ENCODE results near the gene RABGGTA. TPM values are rescaled to one million over a fixed set of nuclear protein-coding genes. Genes with fewer than 3 reads are reported as not detected.

The RABGGTA gene
- total RNA-seq, 1 experiment from 2014 or later, result 27.1 TPM

DNA sequence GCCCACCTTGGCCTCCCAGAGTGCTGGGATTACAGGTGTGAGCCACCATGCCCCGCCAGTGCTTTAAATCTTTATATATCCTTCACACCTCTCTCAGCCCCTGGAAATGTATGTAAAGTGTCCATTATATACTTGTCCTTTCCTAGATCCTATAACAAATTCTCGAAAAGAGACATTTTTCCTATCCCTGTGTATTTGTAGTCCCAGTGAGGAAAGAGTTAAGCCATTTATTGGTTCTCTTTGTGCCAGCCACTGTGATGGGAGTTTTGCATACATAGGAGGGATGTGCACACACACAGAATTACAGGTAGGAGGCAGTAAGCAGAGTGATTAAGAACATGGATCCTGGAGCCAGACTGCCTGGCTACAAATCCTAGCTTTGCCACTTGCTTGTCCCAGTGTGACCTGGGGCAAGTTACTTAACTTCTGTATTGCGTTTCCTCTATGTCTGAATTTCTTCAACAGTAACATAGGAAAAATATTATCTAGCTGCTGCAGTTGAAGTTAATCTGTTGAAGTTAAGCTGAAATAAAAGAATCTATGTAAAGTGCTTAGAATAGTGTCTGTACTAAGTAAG, 2.1 kb upstream of the RABGGTA start:
- CTCF ChIA-PET, result no interaction called here
- no TSS peak for BruUV-seq (replicated peaks)
- Mint-ChIP-seq H3K9me3 (ENCODE audit: unreplicated experiment) (no peaks in the 10 kb centered on the region), H3K27me3 (ENCODE audit: insufficient read depth, unreplicated experiment) (no peaks in the 10 kb centered on the region), H3K36me3 (ENCODE audit: insufficient read depth, unreplicated experiment) (no peaks in the 10 kb centered on the region), H3K4me1 (ENCODE audit: low read depth, unreplicated experiment) (peaks cover 11% of the 10 kb centered on the region), H3K4me3 (ENCODE audit: unreplicated experiment) (no peak overlapping the region), H3K27ac (ENCODE audit: unreplicated experiment) (no peak overlapping the region)
- no peaks in the 10 kb centered on the region for H3K27me3 ChIP-seq (replicated peaks; ENCODE audit: control insufficient read depth, insufficient read depth, low read length)
- H3K36me3 ChIP-seq (ENCODE audit: control insufficient read depth, insufficient read depth, low read length), result no peaks in the 10 kb centered on the region
- POLR2A ChIA-PET, result no interaction called here
- no peak overlapping the region for H3K4me3 ChIP-seq (ENCODE audit: low read depth, low read length)
- no peak for DNase-seq
- intact Hi-C loops (cut with micrococcal nuclease; ENCODE audit: unreplicated experiment), result no loop called here
- peaks cover 5% of the 10 kb centered on the region for H3K4me1 ChIP-seq
- H3K9me3 ChIP-seq, result no peaks in the 10 kb centered on the region
- TF ChIP-seq, protein P1, sequence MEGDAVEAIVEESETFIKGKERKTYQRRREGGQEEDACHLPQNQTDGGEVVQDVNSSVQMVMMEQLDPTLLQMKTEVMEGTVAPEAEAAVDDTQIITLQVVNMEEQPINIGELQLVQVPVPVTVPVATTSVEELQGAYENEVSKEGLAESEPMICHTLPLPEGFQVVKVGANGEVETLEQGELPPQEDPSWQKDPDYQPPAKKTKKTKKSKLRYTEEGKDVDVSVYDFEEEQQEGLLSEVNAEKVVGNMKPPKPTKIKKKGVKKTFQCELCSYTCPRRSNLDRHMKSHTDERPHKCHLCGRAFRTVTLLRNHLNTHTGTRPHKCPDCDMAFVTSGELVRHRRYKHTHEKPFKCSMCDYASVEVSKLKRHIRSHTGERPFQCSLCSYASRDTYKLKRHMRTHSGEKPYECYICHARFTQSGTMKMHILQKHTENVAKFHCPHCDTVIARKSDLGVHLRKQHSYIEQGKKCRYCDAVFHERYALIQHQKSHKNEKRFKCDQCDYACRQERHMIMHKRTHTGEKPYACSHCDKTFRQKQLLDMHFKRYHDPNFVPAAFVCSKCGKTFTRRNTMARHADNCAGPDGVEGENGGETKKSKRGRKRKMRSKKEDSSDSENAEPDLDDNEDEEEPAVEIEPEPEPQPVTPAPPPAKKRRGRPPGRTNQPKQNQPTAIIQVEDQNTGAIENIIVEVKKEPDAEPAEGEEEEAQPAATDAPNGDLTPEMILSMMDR (IDR thresholded peaks at IDR 0.05; ENCODE audit: insufficient read depth in 1 of 2, low read depth in 1 of 2, low read length in 1 of 2, severe bottlenecking in 1 of 2, unreplicated experiment in 1 of 2), result no peak

DNA sequence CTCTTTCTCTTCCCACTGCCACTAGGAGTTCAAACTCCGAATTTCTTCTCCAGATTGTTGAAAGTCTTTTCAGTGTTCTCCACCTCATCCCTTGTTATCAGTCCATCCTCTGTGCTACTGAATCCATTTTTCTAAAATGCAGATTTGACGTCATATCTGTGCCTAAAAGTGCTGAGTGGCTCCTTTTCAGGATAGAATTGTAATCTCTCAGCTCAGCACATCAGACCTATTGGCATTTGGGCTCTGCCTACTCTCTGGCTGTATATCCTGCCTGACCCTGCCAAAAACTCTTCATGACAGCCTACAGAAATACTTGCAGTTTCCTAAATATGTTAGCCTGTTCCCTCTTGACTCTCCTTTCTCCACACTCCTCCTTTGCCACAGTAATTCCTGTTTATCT, 1.1 kb upstream of the RABGGTA start:
- BruUV-seq (replicated peaks), result no TSS peak
- CTCF ChIA-PET, result interaction anchor here (0.6 to 1.9 kb wide), 3 partner anchors 20 to 36 kb away, joined by 3 to 42 read pairs (median 9); partner anchors contain the start of gene TINF2
- Mint-ChIP-seq H3K36me3 (ENCODE audit: insufficient read depth, unreplicated experiment) (peaks cover under 1% of the 10 kb centered on the region), H3K4me3 (ENCODE audit: unreplicated experiment) (peak overlapping the region; percentile 76), H3K9me3 (ENCODE audit: unreplicated experiment) (no peaks in the 10 kb centered on the region), H3K4me1 (ENCODE audit: low read depth, unreplicated experiment) (peaks cover 11% of the 10 kb centered on the region), H3K27me3 (ENCODE audit: insufficient read depth, unreplicated experiment) (no peaks in the 10 kb centered on the region), H3K27ac (ENCODE audit: unreplicated experiment) (peak overlapping the region; percentile 74)
- intact Hi-C loops (cut with micrococcal nuclease; ENCODE audit: unreplicated experiment), result no loop called here
- no peaks in the 10 kb centered on the region for H3K9me3 ChIP-seq
- DNase-seq, result no peak
- H3K4me3 ChIP-seq (ENCODE audit: low read depth, low read length), result no peak overlapping the region
- TF ChIP-seq, protein P1 (IDR thresholded peaks at IDR 0.05; ENCODE audit: insufficient read depth in 1 of 2, low read depth in 1 of 2, low read length in 1 of 2, severe bottlenecking in 1 of 2, unreplicated experiment in 1 of 2), result no peak
- no peaks in the 10 kb centered on the region for H3K27me3 ChIP-seq (replicated peaks; ENCODE audit: control insufficient read depth, insufficient read depth, low read length)
- POLR2A ChIA-PET, result interaction anchor here (2.1 kb wide), 1 partner anchor 30 kb away, joined by 39 read pairs; the partner anchor contains the start of gene TINF2
- no peaks in the 10 kb centered on the region for H3K36me3 ChIP-seq (ENCODE audit: control insufficient read depth, insufficient read depth, low read length)
- peaks cover 5% of the 10 kb centered on the region for H3K4me1 ChIP-seq

DNA sequence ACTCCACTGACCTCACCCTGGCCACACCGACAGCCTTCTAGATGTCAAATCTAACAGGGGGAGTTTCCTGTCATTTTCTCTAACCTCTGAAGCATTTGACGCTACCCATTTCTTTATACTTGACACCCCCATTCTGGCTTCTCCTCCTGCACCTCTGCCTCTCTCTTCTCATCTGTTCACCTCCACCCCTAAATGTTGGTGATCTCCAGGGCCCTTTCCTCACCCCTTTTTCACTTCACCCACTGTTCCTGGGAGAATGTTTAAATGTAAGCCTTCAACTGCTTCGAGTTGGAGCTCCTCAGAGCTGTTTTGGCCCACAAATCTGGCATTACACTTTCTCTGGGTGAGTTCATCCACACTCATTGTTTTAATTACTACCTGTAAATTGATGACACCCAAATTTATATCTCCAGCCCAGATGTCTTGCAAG, 452 bp upstream of the RABGGTA start:
- Histone ChIP-seq H3K9me3 (no peaks in the 10 kb centered on the region), H3K4me1 (peaks cover 5% of the 10 kb centered on the region), H3K4me3 (ENCODE audit: low read depth, low read length) (peak overlapping the region; percentile 95), H3K27me3 (replicated peaks; ENCODE audit: control insufficient read depth, insufficient read depth, low read length) (no peaks in the 10 kb centered on the region), H3K36me3 (ENCODE audit: control insufficient read depth, insufficient read depth, low read length) (no peaks in the 10 kb centered on the region)
- ChIA-PET CTCF (interaction anchor here (0.6 to 1.9 kb wide), 11 partner anchors 8 to 136 kb away, joined by 3 to 42 read pairs (median 5); partner anchors contain the start of genes CIDEB and TINF2), POLR2A (interaction anchor here (0.6 to 2.1 kb wide), 5 partner anchors 10 to 117 kb away, joined by 3 to 39 read pairs (median 4); partner anchors contain the start of gene TINF2)
- peak overlapping the region; percentile 76 for H3K4me3 Mint-ChIP-seq (ENCODE audit: unreplicated experiment)
- no peaks in the 10 kb centered on the region for H3K27me3 Mint-ChIP-seq (ENCODE audit: insufficient read depth, unreplicated experiment)
- H3K36me3 Mint-ChIP-seq (ENCODE audit: insufficient read depth, unreplicated experiment), result peaks cover 6% of the 10 kb centered on the region
- H3K4me1 Mint-ChIP-seq (ENCODE audit: low read depth, unreplicated experiment), result peaks cover 11% of the 10 kb centered on the region
- intact Hi-C loops (cut with micrococcal nuclease; ENCODE audit: unreplicated experiment), result loop anchor here (1.0 kb wide), 3 partner anchors 25 to 36 kb away; no protein-coding TSS in a partner anchor
- H3K9me3 Mint-ChIP-seq (ENCODE audit: unreplicated experiment), result no peaks in the 10 kb centered on the region
- BruUV-seq (replicated peaks), result TSS peak; percentile 41
- H3K27ac Mint-ChIP-seq (ENCODE audit: unreplicated experiment), result peak overlapping the region; percentile 74
- TF ChIP-seq, protein P1 (IDR thresholded peaks at IDR 0.05; ENCODE audit: insufficient read depth in 1 of 2, low read depth in 1 of 2, low read length in 1 of 2, severe bottlenecking in 1 of 2, unreplicated experiment in 1 of 2), result no peak
- DNase-seq, result no peak
